ENCODE results near the gene EML4. TPM values are rescaled to one million over a fixed set of nuclear protein-coding genes. Genes with fewer than 3 reads are reported as not detected.

Gene EML4
- total and polyA plus RNA-seq, 2 of the 13 experiments (the other 11 are each of a cell fraction or from before 2014, with no cell fraction given): 243 to 476 TPM

DNA sequence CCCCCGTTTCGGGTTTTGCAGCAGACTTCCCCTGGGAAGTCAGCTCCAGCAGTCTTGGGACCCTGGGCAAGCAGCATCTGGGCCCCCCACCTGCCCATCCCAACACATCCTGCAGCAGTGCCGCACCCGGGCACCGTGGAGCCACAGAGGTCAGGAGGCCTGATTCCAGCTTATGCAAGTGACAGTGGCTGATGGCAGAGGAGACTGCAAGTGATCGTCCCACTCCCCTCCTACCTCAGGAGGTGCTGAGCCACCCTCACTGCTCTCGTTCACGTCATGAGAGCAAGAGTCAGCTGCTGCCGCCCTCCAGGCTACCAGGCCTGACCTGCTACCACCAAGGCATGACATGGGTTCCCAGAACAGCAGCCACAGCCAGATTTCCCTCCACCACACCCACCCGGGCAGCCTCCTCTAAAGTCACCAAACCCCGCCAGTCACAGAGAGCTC lies 173.7 kb downstream of the EML4 start (continued):
- TF ChIP-seq HNRNPH1 (optimal IDR thresholded peaks at IDR 0.05; ENCODE audit: low read depth, low read length) (peak; percentile 3), MLLT10 (CRISPR knock-in tag; IDR thresholded peaks at IDR 0.05) (no peak), ELF4 (CRISPR knock-in tag; IDR thresholded peaks at IDR 0.05; ENCODE audit: borderline replicate concordance) (no peak), SALL1 (CRISPR knock-in tag; IDR thresholded peaks at IDR 0.05) (no peak), FOXK2 (IDR thresholded peaks at IDR 0.05) (no peak), CEBPB (IDR thresholded peaks at IDR 0.05; ENCODE audit: borderline replicate concordance, low read depth, low read length) (no peak), ZBTB1 (CRISPR knock-in tag; IDR thresholded peaks at IDR 0.05; ENCODE audit: borderline replicate concordance) (no peak), ZNF644 (CRISPR knock-in tag; IDR thresholded peaks at IDR 0.05; ENCODE audit: low read depth) (no peak), ZMYM2 (CRISPR knock-in tag; IDR thresholded peaks at IDR 0.05) (no peak), ZSCAN29 (CRISPR knock-in tag; conservative IDR thresholded peaks at IDR 0.05) (no peak), SP5 (CRISPR knock-in tag; IDR thresholded peaks at IDR 0.05; ENCODE audit: borderline replicate concordance, low read depth) (no peak), ZNF260 (CRISPR knock-in tag; IDR thresholded peaks at IDR 0.05; ENCODE audit: borderline replicate concordance, low read depth) (peak; percentile 76; the same call in 1 of the 2 replicates), ADNP (CRISPR knock-in tag; IDR thresholded peaks at IDR 0.05) (no peak), NFYC (CRISPR knock-in tag; IDR thresholded peaks at IDR 0.05) (no peak), POLR2G (IDR thresholded peaks at IDR 0.05; ENCODE audit: low read depth, low read length) (peak; percentile 18; the same call in 1 of the 2 replicates), MYNN (CRISPR knock-in tag; IDR thresholded peaks at IDR 0.05; ENCODE audit: low read depth) (no peak), ZNF546 (CRISPR knock-in tag; conservative IDR thresholded peaks at IDR 0.05) (no peak), ZNF235 (CRISPR knock-in tag; IDR thresholded peaks at IDR 0.05; ENCODE audit: borderline replicate concordance) (no peak), RAD21 (CRISPR knock-in tag; IDR thresholded peaks at IDR 0.05) (peak; percentile 24; the same call in 1 of the 2 replicates), NFE2L2 (IDR thresholded peaks at IDR 0.05; ENCODE audit: low read length) (no peak), XBP1 (CRISPR knock-in tag; IDR thresholded peaks at IDR 0.05) (no peak)
- TF ChIP-seq, protein P1, sequence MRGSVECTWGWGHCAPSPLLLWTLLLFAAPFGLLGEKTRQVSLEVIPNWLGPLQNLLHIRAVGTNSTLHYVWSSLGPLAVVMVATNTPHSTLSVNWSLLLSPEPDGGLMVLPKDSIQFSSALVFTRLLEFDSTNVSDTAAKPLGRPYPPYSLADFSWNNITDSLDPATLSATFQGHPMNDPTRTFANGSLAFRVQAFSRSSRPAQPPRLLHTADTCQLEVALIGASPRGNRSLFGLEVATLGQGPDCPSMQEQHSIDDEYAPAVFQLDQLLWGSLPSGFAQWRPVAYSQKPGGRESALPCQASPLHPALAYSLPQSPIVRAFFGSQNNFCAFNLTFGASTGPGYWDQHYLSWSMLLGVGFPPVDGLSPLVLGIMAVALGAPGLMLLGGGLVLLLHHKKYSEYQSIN (CRISPR knock-in tag; IDR thresholded peaks at IDR 0.05; ENCODE audit: borderline replicate concordance): no peak
- TF ChIP-seq, protein P2, sequence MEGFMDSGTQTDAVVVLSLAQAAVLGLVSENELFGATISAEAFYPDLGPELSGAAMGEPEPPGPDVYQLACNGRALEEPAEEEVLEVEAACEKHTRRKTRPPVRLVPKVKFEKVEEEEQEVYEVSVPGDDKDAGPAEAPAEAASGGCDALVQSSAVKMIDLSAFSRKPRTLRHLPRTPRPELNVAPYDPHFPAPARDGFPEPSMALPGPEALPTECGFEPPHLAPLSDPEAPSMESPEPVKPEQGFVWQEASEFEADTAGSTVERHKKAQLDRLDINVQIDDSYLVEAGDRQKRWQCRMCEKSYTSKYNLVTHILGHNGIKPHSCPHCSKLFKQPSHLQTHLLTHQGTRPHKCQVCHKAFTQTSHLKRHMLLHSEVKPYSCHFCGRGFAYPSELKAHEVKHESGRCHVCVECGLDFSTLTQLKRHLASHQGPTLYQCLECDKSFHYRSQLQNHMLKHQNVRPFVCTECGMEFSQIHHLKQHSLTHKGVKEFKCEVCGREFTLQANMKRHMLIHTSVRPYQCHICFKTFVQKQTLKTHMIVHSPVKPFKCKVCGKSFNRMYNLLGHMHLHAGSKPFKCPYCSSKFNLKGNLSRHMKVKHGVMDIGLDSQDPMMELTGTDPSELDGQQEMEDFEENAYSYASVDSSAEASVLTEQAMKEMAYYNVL (CRISPR knock-in tag; IDR thresholded peaks at IDR 0.05; ENCODE audit: borderline replicate concordance): no peak
- TF ChIP-seq, protein P3, sequence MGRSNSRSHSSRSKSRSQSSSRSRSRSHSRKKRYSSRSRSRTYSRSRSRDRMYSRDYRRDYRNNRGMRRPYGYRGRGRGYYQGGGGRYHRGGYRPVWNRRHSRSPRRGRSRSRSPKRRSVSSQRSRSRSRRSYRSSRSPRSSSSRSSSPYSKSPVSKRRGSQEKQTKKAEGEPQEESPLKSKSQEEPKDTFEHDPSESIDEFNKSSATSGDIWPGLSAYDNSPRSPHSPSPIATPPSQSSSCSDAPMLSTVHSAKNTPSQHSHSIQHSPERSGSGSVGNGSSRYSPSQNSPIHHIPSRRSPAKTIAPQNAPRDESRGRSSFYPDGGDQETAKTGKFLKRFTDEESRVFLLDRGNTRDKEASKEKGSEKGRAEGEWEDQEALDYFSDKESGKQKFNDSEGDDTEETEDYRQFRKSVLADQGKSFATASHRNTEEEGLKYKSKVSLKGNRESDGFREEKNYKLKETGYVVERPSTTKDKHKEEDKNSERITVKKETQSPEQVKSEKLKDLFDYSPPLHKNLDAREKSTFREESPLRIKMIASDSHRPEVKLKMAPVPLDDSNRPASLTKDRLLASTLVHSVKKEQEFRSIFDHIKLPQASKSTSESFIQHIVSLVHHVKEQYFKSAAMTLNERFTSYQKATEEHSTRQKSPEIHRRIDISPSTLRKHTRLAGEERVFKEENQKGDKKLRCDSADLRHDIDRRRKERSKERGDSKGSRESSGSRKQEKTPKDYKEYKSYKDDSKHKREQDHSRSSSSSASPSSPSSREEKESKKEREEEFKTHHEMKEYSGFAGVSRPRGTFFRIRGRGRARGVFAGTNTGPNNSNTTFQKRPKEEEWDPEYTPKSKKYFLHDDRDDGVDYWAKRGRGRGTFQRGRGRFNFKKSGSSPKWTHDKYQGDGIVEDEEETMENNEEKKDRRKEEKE (IDR thresholded peaks at IDR 0.05): no peak
- TF ChIP-seq, protein P4, sequence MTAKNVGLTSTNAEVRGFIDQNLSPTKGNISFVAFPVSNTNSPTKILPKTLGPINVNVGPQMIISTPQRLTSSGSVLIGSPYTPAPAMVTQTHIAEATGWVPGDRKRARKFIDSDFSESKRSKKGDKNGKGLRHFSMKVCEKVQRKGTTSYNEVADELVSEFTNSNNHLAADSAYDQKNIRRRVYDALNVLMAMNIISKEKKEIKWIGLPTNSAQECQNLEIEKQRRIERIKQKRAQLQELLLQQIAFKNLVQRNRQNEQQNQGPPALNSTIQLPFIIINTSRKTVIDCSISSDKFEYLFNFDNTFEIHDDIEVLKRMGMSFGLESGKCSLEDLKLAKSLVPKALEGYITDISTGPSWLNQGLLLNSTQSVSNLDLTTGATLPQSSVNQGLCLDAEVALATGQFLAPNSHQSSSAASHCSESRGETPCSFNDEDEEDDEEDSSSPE (CRISPR knock-in tag; IDR thresholded peaks at IDR 0.05): no peak

All from HepG2 (cell line).